Breast epithelium (tissue), 3 donors: Measurements from ENCODE around the gene MAP1LC3B.

Experiments
- POLR2A ChIP-seq: fragments of 450-650 bp; IDR thresholded peaks from one replicate; pipeline ENCODE4 v1.6.1; 2016; ENCODE audit warnings: antibody characterized with exemption, mild to moderate bottlenecking, moderate library complexity
- POLR2AphosphoS5 ChIP-seq, 3 donors: sonication (generic); formaldehyde crosslinking; IDR thresholded peaks; one replicate each; pipeline ENCODE4 v1.6.1; 2017; ENCODE audit warnings: antibody characterized with exemption in 3 of 3
- TF ChIP-seq, protein P1 (sequence below), 3 donors: fragments of 450-650 bp; IDR thresholded peaks; one replicate each; pipeline ENCODE4 v1.5.1; 2016 to 2017; ENCODE audit warnings: antibody characterized with exemption in 3 of 3, mild to moderate bottlenecking in 3 of 3, moderate library complexity in 3 of 3

DNA sequence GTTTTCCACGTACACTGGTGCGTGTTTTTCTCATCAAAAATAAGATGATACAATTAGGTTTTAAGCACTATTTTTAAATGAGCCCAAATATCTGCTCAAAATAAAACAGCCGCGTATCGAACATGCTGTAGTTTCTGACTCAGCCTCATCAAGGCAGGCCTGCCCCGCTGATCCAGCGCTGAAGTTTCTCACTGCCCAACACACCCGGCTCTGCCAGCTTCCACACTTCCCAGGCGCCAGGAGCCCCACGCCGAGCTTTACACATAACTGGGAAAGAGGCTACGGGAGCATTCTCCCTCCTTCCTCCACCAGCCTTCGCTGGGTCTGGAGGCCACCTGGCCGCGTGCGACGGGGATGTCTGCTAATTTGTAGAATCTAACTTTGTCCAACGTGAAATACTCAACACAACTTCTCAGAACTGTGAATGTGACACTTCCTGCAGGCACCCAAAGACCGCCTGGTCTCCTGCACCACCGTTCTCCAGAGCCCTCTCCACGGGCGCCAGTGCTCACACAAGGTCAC, 42.1 kb downstream of the MAP1LC3B start:
- TF ChIP-seq, protein P1, sequence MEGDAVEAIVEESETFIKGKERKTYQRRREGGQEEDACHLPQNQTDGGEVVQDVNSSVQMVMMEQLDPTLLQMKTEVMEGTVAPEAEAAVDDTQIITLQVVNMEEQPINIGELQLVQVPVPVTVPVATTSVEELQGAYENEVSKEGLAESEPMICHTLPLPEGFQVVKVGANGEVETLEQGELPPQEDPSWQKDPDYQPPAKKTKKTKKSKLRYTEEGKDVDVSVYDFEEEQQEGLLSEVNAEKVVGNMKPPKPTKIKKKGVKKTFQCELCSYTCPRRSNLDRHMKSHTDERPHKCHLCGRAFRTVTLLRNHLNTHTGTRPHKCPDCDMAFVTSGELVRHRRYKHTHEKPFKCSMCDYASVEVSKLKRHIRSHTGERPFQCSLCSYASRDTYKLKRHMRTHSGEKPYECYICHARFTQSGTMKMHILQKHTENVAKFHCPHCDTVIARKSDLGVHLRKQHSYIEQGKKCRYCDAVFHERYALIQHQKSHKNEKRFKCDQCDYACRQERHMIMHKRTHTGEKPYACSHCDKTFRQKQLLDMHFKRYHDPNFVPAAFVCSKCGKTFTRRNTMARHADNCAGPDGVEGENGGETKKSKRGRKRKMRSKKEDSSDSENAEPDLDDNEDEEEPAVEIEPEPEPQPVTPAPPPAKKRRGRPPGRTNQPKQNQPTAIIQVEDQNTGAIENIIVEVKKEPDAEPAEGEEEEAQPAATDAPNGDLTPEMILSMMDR (IDR thresholded peaks at IDR 0.05) = no peak
- TF ChIP-seq POLR2A (no peak), POLR2AphosphoS5 (IDR thresholded peaks at IDR 0.05) (no peak)
